GM18909 (cell line): Measurements from ENCODE around the gene MRPS34.

Experiments used
- ATAC-seq: cut with Tn5 transposase; IDR thresholded peaks from one replicate; pipeline ENCODE4 v1.9.1; 2021; ENCODE audit warnings: mild to moderate bottlenecking; ENCODE audit not compliant: unreplicated experiment, poor library complexity

Gene MRPS34

GRCh38 chr16:1771188-1771863 lies 1.6 kb downstream of the MRPS34 start, which contains the start of gene NME3:
TSS of gene NME3 (minus strand) at chr16:1771543. CDS start at chr16:1771534, 9 bp downstream.
- no peak for ATAC-seq

- no peak for ATAC-seq
These were observed 2.4 kb downstream of the MRPS34 start for GRCh38 chr16:1770328-1771187.

- no peak for ATAC-seq
These were observed 3.3 kb downstream of the MRPS34 start for GRCh38 chr16:1769402-1770300.

- ATAC-seq: no peak
These were observed 4.0 kb downstream of the MRPS34 start for GRCh38 chr16:1768767-1769401.

GRCh38 chr16:1768061-1768766 lies 4.7 kb downstream of the MRPS34 start:
- ATAC-seq: no peak

- no peak for ATAC-seq
These were observed 5.6 kb downstream of the MRPS34 start for GRCh38 chr16:1767116-1767994.

GRCh38 chr16:1766701-1767100 lies 6.2 kb downstream of the MRPS34 start:
- ATAC-seq: no peak

GRCh38 chr16:1766231-1766630 lies 6.7 kb downstream of the MRPS34 start:
- ATAC-seq: no peak

GRCh38 chr16:1765826-1766225 lies 7.1 kb downstream of the MRPS34 start:
- no peak for ATAC-seq

- ATAC-seq: no peak
These were observed 8.0 kb downstream of the MRPS34 start for GRCh38 chr16:1764971-1765370.

GRCh38 chr16:1763521-1764511 lies 9.1 kb downstream of the MRPS34 start:
- ATAC-seq: no peak

- ATAC-seq: no peak
These were observed 9.9 kb downstream of the MRPS34 start for GRCh38 chr16:1762879-1763520.

- no peak for ATAC-seq
These were observed 10.6 kb downstream of the MRPS34 start for GRCh38 chr16:1762196-1762878.

- ATAC-seq: no peak
These were observed 11.2 kb downstream of the MRPS34 start for GRCh38 chr16:1761751-1762150.

GRCh38 chr16:1760911-1761310 lies 12.0 kb downstream of the MRPS34 start:
- no peak for ATAC-seq

GRCh38 chr16:1759511-1759910 lies 13.4 kb downstream of the MRPS34 start:
- ATAC-seq: no peak
